ENCODE measurements around the gene F5. TPM values are rescaled to one million over a fixed set of nuclear protein-coding genes. Genes with fewer than 3 reads are reported as not detected.
A peak's percentile ranks its signal among the peaks of the same experiment; 100 is the strongest.

F5 gene
- total RNA-seq, 1 experiment from 2014 or later: not detected

GRCh38 chr1:169486281-169487051 is 99.8 kb downstream of the F5 start:
- POLR2A ChIA-PET (ENCODE audit: low non-redundant PET): no interaction called here
- intact Hi-C loops (cut with micrococcal nuclease; ENCODE audit: unreplicated experiment): no loop called here
- no peaks in the 10 kb centered on the region for H3K9me3 ChIP-seq (ENCODE audit: low read depth, low read length, poor library complexity, severe bottlenecking)
- TF ChIP-seq EZH2 (IDR thresholded peaks at IDR 0.05; ENCODE audit: borderline replicate concordance, low read depth, low read length, poor library complexity, severe bottlenecking) (no peak), CTCF (conservative IDR thresholded peaks at IDR 0.05; ENCODE audit: low read depth, low read length) (no peak)
- H3K4me3 ChIP-seq (ENCODE audit: low read depth, low read length, poor library complexity, severe bottlenecking): peak overlapping the region; percentile 82
- H3K27ac ChIP-seq (ENCODE audit: low read depth, low read length, poor library complexity, severe bottlenecking): peak overlapping the region; percentile 78
- TSS peak; percentile 91 for BruUV-seq (replicated peaks)
- H3K27me3 ChIP-seq (replicated peaks; ENCODE audit: insufficient read depth, low read depth, low read length, poor library complexity): no peaks in the 10 kb centered on the region
- H3K36me3 ChIP-seq (ENCODE audit: insufficient read depth, low read length, poor library complexity, severe bottlenecking): no peaks in the 10 kb centered on the region
- no peak for DNase-seq (ENCODE audit: low spot score)
- peaks cover 23% of the 10 kb centered on the region for H3K4me1 ChIP-seq (ENCODE audit: insufficient read depth, low read length, poor library complexity, severe bottlenecking)
- CTCF ChIA-PET: no interaction called here

GRCh38 chr1:169485431-169486280 is 100.6 kb downstream of the F5 start, which contains the start of gene SLC19A2:
Gene SLC19A2 (minus strand): TSS chr1:169485944. CDS start chr1:169485766, 178 bp downstream.
- intact Hi-C loops (cut with micrococcal nuclease; ENCODE audit: unreplicated experiment): loop anchor here (2.0 kb wide), 1 partner anchor 59 kb away; the partner anchor contains the start of gene CCDC181
- Histone ChIP-seq H3K9me3 (ENCODE audit: low read depth, low read length, poor library complexity, severe bottlenecking) (no peaks in the 10 kb centered on the region), H3K4me1 (ENCODE audit: insufficient read depth, low read length, poor library complexity, severe bottlenecking) (peaks cover 23% of the 10 kb centered on the region), H3K27me3 (replicated peaks; ENCODE audit: insufficient read depth, low read depth, low read length, poor library complexity) (no peaks in the 10 kb centered on the region), H3K4me3 (ENCODE audit: low read depth, low read length, poor library complexity, severe bottlenecking) (peak within 1 kb of the TSS; percentile 82), H3K36me3 (ENCODE audit: insufficient read depth, low read length, poor library complexity, severe bottlenecking) (no peaks in the 10 kb centered on the region), H3K27ac (ENCODE audit: low read depth, low read length, poor library complexity, severe bottlenecking) (peak within 1 kb of the TSS; percentile 78)
- POLR2A ChIA-PET (ENCODE audit: low non-redundant PET): interaction anchor here (0.5 kb wide), 1 partner anchor 379 kb away, joined by 4 read pairs; the partner anchor contains the start of gene ATP1B1
- BruUV-seq (replicated peaks): no TSS peak
- DNase-seq (ENCODE audit: low spot score): peak; percentile 99
- CTCF ChIA-PET: interaction anchor here (0.7 kb wide), 1 partner anchor 60 kb away, joined by 3 read pairs; no protein-coding TSS in a partner anchor
- TF ChIP-seq EZH2 (IDR thresholded peaks at IDR 0.05; ENCODE audit: borderline replicate concordance, low read depth, low read length, poor library complexity, severe bottlenecking) (no peak), CTCF (conservative IDR thresholded peaks at IDR 0.05; ENCODE audit: low read depth, low read length) (peak; percentile 37)

- H3K9me3 ChIP-seq (ENCODE audit: low read depth, low read length, poor library complexity, severe bottlenecking): no peaks in the 10 kb centered on the region
- peak; percentile 63 for DNase-seq (ENCODE audit: low spot score)
- H3K4me3 ChIP-seq (ENCODE audit: low read depth, low read length, poor library complexity, severe bottlenecking): peak overlapping the region; percentile 82
- TF ChIP-seq CTCF (conservative IDR thresholded peaks at IDR 0.05; ENCODE audit: low read depth, low read length): no peak
- TF ChIP-seq EZH2 (IDR thresholded peaks at IDR 0.05; ENCODE audit: borderline replicate concordance, low read depth, low read length, poor library complexity, severe bottlenecking): no peak
- peaks cover 24% of the 10 kb centered on the region for H3K4me1 ChIP-seq (ENCODE audit: insufficient read depth, low read length, poor library complexity, severe bottlenecking)
- intact Hi-C loops (cut with micrococcal nuclease; ENCODE audit: unreplicated experiment): loop anchor here (2.0 kb wide), 1 partner anchor 58 kb away; the partner anchor contains the start of gene CCDC181
- H3K36me3 ChIP-seq (ENCODE audit: insufficient read depth, low read length, poor library complexity, severe bottlenecking): no peaks in the 10 kb centered on the region
- CTCF ChIA-PET: interaction anchor here (0.7 kb wide), 1 partner anchor 61 kb away, joined by 3 read pairs; no protein-coding TSS in a partner anchor
- H3K27me3 ChIP-seq (replicated peaks; ENCODE audit: insufficient read depth, low read depth, low read length, poor library complexity): no peaks in the 10 kb centered on the region
- BruUV-seq (replicated peaks): TSS peak; percentile 40
- POLR2A ChIA-PET (ENCODE audit: low non-redundant PET): interaction anchor here (0.5 kb wide), 1 partner anchor 379 kb away, joined by 4 read pairs; the partner anchor contains the start of gene ATP1B1
- peak overlapping the region; percentile 78 for H3K27ac ChIP-seq (ENCODE audit: low read depth, low read length, poor library complexity, severe bottlenecking)
These were observed 101.4 kb downstream of the F5 start for GRCh38 chr1:169484683-169485430.

All from A673 (cell line).